Heart left ventricle (tissue), 16 donors: ENCODE results near the gene CCDC85C. TPM values are rescaled to one million over a fixed set of nuclear protein-coding genes. Genes with fewer than 3 reads are reported as not detected.

ENCODE experiments used
- ATAC-seq, 4 donors: fragments of 200-7000 bp; cut with Tn5 transposase; one replicate each; pipeline ENCODE4 v1.9.1; 2020 to 2022; ENCODE audit warnings: moderate library complexity in 4 of 4, mild to moderate bottlenecking in 3 of 4, moderate number of reproducible peaks in 1 of 4
- DNase-seq, 5 donors: peaks; one replicate each; pipeline ENCODE4 v3.0.0-alpha.2; 2020
- H3K27ac ChIP-seq, 12 donors: fragments of 200-600 bp; sonication (generic) in 4 of 12; one replicate each; pipeline versions ENCODE4 v1.5.0 to v1.8.0; 2016 to 2022; ENCODE audit warnings: mild to moderate bottlenecking in 2 of 12
- H3K27me3 ChIP-seq, 9 donors: fragments of 200-600 bp; sonication (generic) in 2 of 9; one replicate each; pipeline versions ENCODE4 v1.5.1 to v1.8.0; 2016 to 2022; ENCODE audit warnings: mild to moderate bottlenecking in 3 of 9
- H3K36me3 ChIP-seq, 9 donors: fragments of 200-600 bp; sonication (generic) in 2 of 9; one replicate each; pipeline versions ENCODE4 v1.5.0 to v1.8.0; 2018 to 2022; ENCODE audit warnings: mild to moderate bottlenecking in 2 of 9
- H3K4me1 ChIP-seq, 12 donors: fragments of 200-600 bp; sonication (generic) in 4 of 12; one replicate each; pipeline versions ENCODE4 v1.5.0 to v1.8.0; 2016 to 2022; ENCODE audit warnings: mild to moderate bottlenecking in 3 of 12
- H3K4me3 ChIP-seq, 12 donors: fragments of 200-600 bp; sonication (generic) in 4 of 12; one replicate each; pipeline versions ENCODE4 v1.5.0 to v1.8.0; 2017 to 2022; ENCODE audit warnings: mild to moderate bottlenecking in 9 of 12, moderate library complexity in 4 of 12
- H3K9me3 ChIP-seq, 12 donors: fragments of 200-600 bp; sonication (generic) in 4 of 12; one replicate each; pipeline versions ENCODE4 v1.5.0 to v1.8.0; 2016 to 2022; ENCODE audit warnings: mild to moderate bottlenecking in 1 of 12
- POLR2A ChIP-seq, 2 donors: fragments of 450-650 bp; IDR thresholded peaks; one replicate each; pipeline ENCODE4 v1.6.1; 2017; ENCODE audit warnings: antibody characterized with exemption in 2 of 2, mild to moderate bottlenecking in 2 of 2, moderate library complexity in 2 of 2
- WGBS, 4 donors: extraction: QIAGEN DNeasy Blood & Tissue Kit in 2 of 4; methylation state at CpG; one replicate each; pipeline versions ENCODE4 v1.1.5 to v1.1.7; 2013 to 2018; 5-methylcytosine and 5-hydroxymethylcytosine counted together
- intact Hi-C, 10 donors: fragments of 100-400 bp; cut with DNase I; formaldehyde crosslinking; loops; one replicate each; pipeline versions ENCODE4 v1.11.1 to v1.14.2; 2022
- polyA plus RNA-seq, 2 donors: library from polyadenylated mRNA; stranded (reverse); fragments of 200-250 nt; gene quantifications; one replicate each; pipeline ENCODE4 v1.2.3, GENCODE V29; 2013
- total RNA-seq, 9 donors: library from RNA; depleted of rRNA in 2 of 9; stranded (reverse); fragments of >200 nt in 2 of 9; fragmentation: NEBNext Ultra II Directional in 3 of 9; extraction: Animal tissue kit (Norgen Biotek cat#: 25700) in 3 of 9; gene quantifications; one replicate each; pipeline versions ENCODE4 v1.1.0 to v1.2.4, GENCODE V29; 2016 to 2023
- TF ChIP-seq, protein P1 (sequence below), 12 donors: fragments of 200-600 bp; sonication (generic) in 4 of 12; IDR thresholded peaks; one replicate each; pipeline versions ENCODE4 v1.5.0 to v1.8.0; 2018 to 2022; ENCODE audit warnings: antibody characterized with exemption in 12 of 12, mild to moderate bottlenecking in 5 of 12
- donor health status: ischemic (EF 13 %, LVEDD 7.1; RV severe dilation, severe dysfunction).
- donor health status: healthy with polysubstance abuse.
- donor health status: DM: no; HTN: yes; CAD: no.
- donor health status: DM: no; HTN: no; CAD: no.
- donor health status: ischemic (EF 25% LVEDD 6.9; RV normal size, moderate dysfunction).
- donor health status: ischemic (EF 25% LVEDD 5.7; RV mildly dilated, moderate dysfunction).
- donor health status: healthy.
- donor health status: DM: yes; HTN: yes; CAD: no.
- donor health status: ischemic (EF 35%, LVEDD 5.7; RV mildly dilated, moderate dysfunction).
- donor health status: nonischemic (EF 11% LVEDD 7.7; RV severe dilation, severe dysfunction).
- donor health status: DM: yes; HTN: yes; CAD: no.
- donor health status: PGD.
- donor health status: ischemic (EF 29% LVEDD 5.4; RV normal size, mild dysfunction).
- donor health status: nonischemic (EF 23%, LVEDD 6.1; RV moderate dilation, normal function).

CCDC85C gene
- total and polyA plus RNA-seq, 11 donors = 22.5 to 45.4 (median 29.7) TPM

DNA sequence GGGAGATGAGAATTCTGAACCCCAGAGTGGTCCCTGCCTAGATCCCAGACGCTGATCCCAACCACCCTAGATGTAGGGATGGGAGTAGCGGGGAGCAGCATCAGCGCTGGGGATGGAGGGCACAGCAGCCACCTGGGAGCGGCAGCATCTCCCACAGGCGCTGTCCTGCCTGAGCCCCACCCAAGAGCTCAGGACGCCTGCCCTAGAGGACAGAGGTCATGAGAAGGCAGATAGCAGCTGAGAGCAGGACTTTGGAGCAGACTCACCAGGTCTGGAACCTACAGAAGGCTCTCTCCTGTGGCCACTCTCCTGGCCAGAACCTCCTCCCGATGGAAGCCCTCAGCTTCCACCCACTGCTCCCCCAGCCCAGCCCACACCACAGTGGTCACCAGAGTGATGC lies 7.2 kb downstream of the CCDC85C start:
- DNase-seq = no peak
- intact Hi-C loops = no loop called here
- H3K4me1 ChIP-seq = peaks cover 23 to 99% (median 85%) of the 10 kb centered on the region in 12 donors

DNA sequence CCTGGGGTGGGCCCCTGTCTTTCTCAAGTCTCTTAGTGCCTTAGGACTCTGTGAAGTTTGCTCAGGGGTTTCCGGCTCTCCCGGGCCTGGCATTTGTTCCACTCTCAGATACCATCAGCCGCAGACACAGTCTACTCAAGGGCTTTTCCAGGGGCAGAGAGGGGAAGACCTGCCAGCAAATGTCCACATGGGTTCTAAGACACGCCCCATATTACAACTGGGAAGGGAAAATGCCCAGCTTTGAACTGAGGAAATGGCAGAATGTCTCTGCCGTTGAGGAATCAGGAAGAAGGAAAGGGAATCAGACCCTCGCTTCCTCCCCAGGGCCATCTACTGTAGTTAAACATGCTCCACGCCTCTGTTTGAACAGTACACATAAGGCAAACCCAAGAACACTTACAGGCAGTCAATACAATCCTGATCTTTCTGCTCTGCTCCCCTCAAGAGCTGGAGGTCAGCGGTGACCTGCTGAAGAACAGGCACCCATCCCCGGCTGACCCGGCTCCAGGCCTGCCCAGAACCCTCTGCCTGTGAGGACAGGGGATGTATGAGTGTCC lies 7.9 kb downstream of the CCDC85C start:
- no peaks in the 10 kb centered on the region for H3K27me3 ChIP-seq
- peak; percentile 72 to 80 (median 77) for ATAC-seq
- peaks cover 20 to 99% (median 83%) of the 10 kb centered on the region in 12 donors for H3K4me1 ChIP-seq
- peak in 2 of 5 donors; percentile 70 to 72 for DNase-seq
- no peaks in the 10 kb centered on the region for H3K9me3 ChIP-seq
- WGBS, 4 donors = 36 to 50% (median 45%) methylated on average over 7 to 10 of the region's 10 CpGs
- no peaks in the 10 kb centered on the region for H3K36me3 ChIP-seq
- H3K27ac ChIP-seq = peak overlapping the region in 11 of 12 donors; percentile 56 to 81 (median 71)
- no peak for TF ChIP-seq POLR2A (IDR thresholded peaks at IDR 0.05)
- TF ChIP-seq, protein P1, sequence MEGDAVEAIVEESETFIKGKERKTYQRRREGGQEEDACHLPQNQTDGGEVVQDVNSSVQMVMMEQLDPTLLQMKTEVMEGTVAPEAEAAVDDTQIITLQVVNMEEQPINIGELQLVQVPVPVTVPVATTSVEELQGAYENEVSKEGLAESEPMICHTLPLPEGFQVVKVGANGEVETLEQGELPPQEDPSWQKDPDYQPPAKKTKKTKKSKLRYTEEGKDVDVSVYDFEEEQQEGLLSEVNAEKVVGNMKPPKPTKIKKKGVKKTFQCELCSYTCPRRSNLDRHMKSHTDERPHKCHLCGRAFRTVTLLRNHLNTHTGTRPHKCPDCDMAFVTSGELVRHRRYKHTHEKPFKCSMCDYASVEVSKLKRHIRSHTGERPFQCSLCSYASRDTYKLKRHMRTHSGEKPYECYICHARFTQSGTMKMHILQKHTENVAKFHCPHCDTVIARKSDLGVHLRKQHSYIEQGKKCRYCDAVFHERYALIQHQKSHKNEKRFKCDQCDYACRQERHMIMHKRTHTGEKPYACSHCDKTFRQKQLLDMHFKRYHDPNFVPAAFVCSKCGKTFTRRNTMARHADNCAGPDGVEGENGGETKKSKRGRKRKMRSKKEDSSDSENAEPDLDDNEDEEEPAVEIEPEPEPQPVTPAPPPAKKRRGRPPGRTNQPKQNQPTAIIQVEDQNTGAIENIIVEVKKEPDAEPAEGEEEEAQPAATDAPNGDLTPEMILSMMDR (IDR thresholded peaks at IDR 0.05) = no peak
- H3K4me3 ChIP-seq = no peak overlapping the region
- intact Hi-C loops = no loop called here

More for the DNA sequence above, 7.2 kb downstream of the CCDC85C start:
- H3K4me3 ChIP-seq = no peak overlapping the region
- peak overlapping the region in 11 of 12 donors; percentile 56 to 81 (median 71) for H3K27ac ChIP-seq
- TF ChIP-seq, protein P1 (IDR thresholded peaks at IDR 0.05) = no peak
- no peak for TF ChIP-seq POLR2A (IDR thresholded peaks at IDR 0.05)
- ATAC-seq = no peak
- no peaks in the 10 kb centered on the region for H3K27me3 ChIP-seq
- H3K9me3 ChIP-seq = no peaks in the 10 kb centered on the region
- 85 to 100% (median 91%) methylated on average over 6 to 7 of the region's 7 CpGs for WGBS, 4 donors
- H3K36me3 ChIP-seq = no peaks in the 10 kb centered on the region

DNA sequence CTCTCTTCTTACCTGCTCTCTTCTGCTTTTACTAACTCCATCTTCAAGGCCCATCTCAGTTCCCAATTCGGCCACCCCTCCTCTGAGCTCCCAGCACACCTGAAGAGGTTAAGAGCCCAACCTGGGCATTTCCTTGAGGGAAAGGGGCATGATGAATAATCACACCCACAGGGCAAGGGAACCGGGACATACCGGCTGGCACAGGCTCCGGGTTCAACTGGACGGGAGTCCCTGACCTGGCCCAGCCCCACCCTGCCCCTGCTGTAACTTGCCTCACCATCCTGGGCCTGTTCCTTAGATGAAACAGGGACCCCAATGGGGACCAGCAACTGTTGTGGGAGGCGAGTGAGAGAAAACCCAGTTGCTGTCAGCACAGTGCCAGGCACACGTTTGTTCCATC lies 8.5 kb downstream of the CCDC85C start:
- intact Hi-C loops = no loop called here
- WGBS, 4 donors = 64 to 78% (median 68%) methylated on average over 6 to 7 of the region's 7 CpGs
- no peaks in the 10 kb centered on the region for H3K9me3 ChIP-seq
- peak overlapping the region in 11 of 12 donors; percentile 56 to 81 (median 71) for H3K27ac ChIP-seq
- ATAC-seq (no peak), DNase-seq (no peak)
- H3K36me3 ChIP-seq = no peaks in the 10 kb centered on the region
- H3K4me3 ChIP-seq = no peak overlapping the region
- peaks cover 20 to 99% (median 83%) of the 10 kb centered on the region in 12 donors for H3K4me1 ChIP-seq
- H3K27me3 ChIP-seq = no peaks in the 10 kb centered on the region
- no peak for TF ChIP-seq POLR2A (IDR thresholded peaks at IDR 0.05)
- TF ChIP-seq, protein P1 (IDR thresholded peaks at IDR 0.05) = no peak

DNA sequence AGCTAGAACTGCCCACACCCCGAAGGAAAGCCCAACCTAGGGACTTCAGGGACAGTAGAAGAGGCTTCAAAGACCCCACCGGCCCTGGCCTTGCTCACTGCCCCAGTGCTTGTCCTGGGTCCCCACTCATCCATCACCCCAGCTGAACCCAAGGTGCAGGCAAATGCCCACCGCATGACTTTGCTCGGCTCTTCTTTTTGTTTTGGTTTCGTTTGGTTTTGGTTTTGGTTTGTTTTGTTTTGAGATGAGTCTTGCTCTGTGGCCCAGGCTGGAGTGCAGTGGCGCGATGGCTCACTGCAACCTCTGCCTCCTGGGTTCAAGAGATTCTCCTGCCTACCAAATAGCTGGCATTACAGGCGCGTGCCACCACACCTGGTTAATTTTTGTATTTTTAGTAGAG lies 9.0 kb downstream of the CCDC85C start:
- intact Hi-C loops = no loop called here
- no peaks in the 10 kb centered on the region for H3K36me3 ChIP-seq
- TF ChIP-seq, protein P1 (IDR thresholded peaks at IDR 0.05) = no peak
- TF ChIP-seq POLR2A (IDR thresholded peaks at IDR 0.05) = no peak
- DNase-seq = no peak
- H3K27ac ChIP-seq = peak overlapping the region in 5 of 12 donors; percentile 34 to 81 (median 75)
- 74 to 81% (median 79%) methylated on average over 8 to 9 of the region's 9 CpGs for WGBS, 4 donors
- peak overlapping the region in 1 of 12 donors; percentile 15 for H3K4me3 ChIP-seq
- ATAC-seq = no peak
- no peaks in the 10 kb centered on the region for H3K27me3 ChIP-seq
- no peaks in the 10 kb centered on the region for H3K9me3 ChIP-seq
- peaks cover 20 to 99% (median 81%) of the 10 kb centered on the region in 12 donors for H3K4me1 ChIP-seq
